Measurements from ENCODE around the gene AUTS2. TPM values are rescaled to one million over a fixed set of nuclear protein-coding genes. Genes with fewer than 3 reads are reported as not detected.

The AUTS2 gene
- total RNA-seq, 1 experiment from 2014 or later, result 50.0 TPM

GRCh38 chr7:70325509-70326101 is 727.3 kb downstream of the AUTS2 start:
- ATAC-seq (no peak), DNase-seq (ENCODE audit: low spot score) (no peak)
- ChIA-PET POLR2A (no interaction called here), CTCF (no interaction called here)
- Mint-ChIP-seq H3K36me3 (no peaks in the 10 kb centered on the region), H3K27ac (no peak overlapping the region), H3K4me1 (no peaks in the 10 kb centered on the region), H3K4me3 (no peak overlapping the region), H3K27me3 (ENCODE audit: low read depth) (no peaks in the 10 kb centered on the region), H3K9me3 (no peaks in the 10 kb centered on the region)
- TF ChIP-seq, protein P1, sequence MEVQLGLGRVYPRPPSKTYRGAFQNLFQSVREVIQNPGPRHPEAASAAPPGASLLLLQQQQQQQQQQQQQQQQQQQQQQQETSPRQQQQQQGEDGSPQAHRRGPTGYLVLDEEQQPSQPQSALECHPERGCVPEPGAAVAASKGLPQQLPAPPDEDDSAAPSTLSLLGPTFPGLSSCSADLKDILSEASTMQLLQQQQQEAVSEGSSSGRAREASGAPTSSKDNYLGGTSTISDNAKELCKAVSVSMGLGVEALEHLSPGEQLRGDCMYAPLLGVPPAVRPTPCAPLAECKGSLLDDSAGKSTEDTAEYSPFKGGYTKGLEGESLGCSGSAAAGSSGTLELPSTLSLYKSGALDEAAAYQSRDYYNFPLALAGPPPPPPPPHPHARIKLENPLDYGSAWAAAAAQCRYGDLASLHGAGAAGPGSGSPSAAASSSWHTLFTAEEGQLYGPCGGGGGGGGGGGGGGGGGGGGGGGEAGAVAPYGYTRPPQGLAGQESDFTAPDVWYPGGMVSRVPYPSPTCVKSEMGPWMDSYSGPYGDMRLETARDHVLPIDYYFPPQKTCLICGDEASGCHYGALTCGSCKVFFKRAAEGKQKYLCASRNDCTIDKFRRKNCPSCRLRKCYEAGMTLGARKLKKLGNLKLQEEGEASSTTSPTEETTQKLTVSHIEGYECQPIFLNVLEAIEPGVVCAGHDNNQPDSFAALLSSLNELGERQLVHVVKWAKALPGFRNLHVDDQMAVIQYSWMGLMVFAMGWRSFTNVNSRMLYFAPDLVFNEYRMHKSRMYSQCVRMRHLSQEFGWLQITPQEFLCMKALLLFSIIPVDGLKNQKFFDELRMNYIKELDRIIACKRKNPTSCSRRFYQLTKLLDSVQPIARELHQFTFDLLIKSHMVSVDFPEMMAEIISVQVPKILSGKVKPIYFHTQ (CRISPR knock-in tag; IDR thresholded peaks at IDR 0.05), result no peak
- TF ChIP-seq ZNF263 (CRISPR knock-in tag; IDR thresholded peaks at IDR 0.05; ENCODE audit: low read depth) (no peak), NFATC4 (CRISPR knock-in tag; IDR thresholded peaks at IDR 0.05) (no peak), RELA (CRISPR knock-in tag; IDR thresholded peaks at IDR 0.05; ENCODE audit: borderline replicate concordance) (no peak), NR1H2 (CRISPR knock-in tag; IDR thresholded peaks at IDR 0.05) (no peak), NFYB (CRISPR knock-in tag; conservative IDR thresholded peaks at IDR 0.05; ENCODE audit: low read depth) (no peak), ZNF416 (CRISPR knock-in tag; IDR thresholded peaks at IDR 0.05) (no peak), ZNF317 (CRISPR knock-in tag; IDR thresholded peaks at IDR 0.05; ENCODE audit: borderline replicate concordance, low read depth) (no peak), ZNF121 (CRISPR knock-in tag; IDR thresholded peaks at IDR 0.05) (no peak)
- TF ChIP-seq, protein P2, sequence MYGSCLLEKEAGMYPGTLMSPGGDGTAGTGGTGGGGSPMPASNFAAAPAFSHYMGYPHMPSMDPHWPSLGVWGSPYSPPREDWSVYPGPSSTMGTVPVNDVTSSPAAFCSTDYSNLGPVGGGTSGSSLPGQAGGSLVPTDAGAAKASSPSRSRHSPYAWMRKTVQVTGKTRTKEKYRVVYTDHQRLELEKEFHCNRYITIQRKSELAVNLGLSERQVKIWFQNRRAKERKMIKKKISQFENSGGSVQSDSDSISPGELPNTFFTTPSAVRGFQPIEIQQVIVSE (CRISPR knock-in tag; IDR thresholded peaks at IDR 0.05; ENCODE audit: borderline replicate concordance), result no peak

- Mint-ChIP-seq H3K27ac (no peak overlapping the region), H3K9me3 (no peaks in the 10 kb centered on the region), H3K4me3 (no peak overlapping the region), H3K4me1 (no peaks in the 10 kb centered on the region), H3K27me3 (ENCODE audit: low read depth) (no peaks in the 10 kb centered on the region), H3K36me3 (no peaks in the 10 kb centered on the region)
- DNase-seq (ENCODE audit: low spot score) (no peak), ATAC-seq (no peak)
- ChIA-PET POLR2A (interaction anchor here (0.6 kb wide), 1 partner anchor 1095 kb away, joined by 3 read pairs; no protein-coding TSS in a partner anchor), CTCF (no interaction called here)
- no peak for TF ChIP-seq SP1 (CRISPR knock-in tag; conservative IDR thresholded peaks at IDR 0.05)
- TF ChIP-seq, protein P3, sequence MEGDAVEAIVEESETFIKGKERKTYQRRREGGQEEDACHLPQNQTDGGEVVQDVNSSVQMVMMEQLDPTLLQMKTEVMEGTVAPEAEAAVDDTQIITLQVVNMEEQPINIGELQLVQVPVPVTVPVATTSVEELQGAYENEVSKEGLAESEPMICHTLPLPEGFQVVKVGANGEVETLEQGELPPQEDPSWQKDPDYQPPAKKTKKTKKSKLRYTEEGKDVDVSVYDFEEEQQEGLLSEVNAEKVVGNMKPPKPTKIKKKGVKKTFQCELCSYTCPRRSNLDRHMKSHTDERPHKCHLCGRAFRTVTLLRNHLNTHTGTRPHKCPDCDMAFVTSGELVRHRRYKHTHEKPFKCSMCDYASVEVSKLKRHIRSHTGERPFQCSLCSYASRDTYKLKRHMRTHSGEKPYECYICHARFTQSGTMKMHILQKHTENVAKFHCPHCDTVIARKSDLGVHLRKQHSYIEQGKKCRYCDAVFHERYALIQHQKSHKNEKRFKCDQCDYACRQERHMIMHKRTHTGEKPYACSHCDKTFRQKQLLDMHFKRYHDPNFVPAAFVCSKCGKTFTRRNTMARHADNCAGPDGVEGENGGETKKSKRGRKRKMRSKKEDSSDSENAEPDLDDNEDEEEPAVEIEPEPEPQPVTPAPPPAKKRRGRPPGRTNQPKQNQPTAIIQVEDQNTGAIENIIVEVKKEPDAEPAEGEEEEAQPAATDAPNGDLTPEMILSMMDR (IDR thresholded peaks at IDR 0.05), result no peak
- no peak for TF ChIP-seq PRDM15 (CRISPR knock-in tag; IDR thresholded peaks at IDR 0.05)
- TF ChIP-seq OVOL2 (CRISPR knock-in tag; IDR thresholded peaks at IDR 0.05; ENCODE audit: borderline replicate concordance), result no peak
Observed at GRCh38 chr7:70334295-70334694, 736.0 kb downstream of the AUTS2 start.
